ENCODE results near the gene GLYR1. TPM values are rescaled to one million over a fixed set of nuclear protein-coding genes. Genes with fewer than 3 reads are reported as not detected.

Gene GLYR1
- total and polyA plus RNA-seq, 2 experiments from 2014 or later = 59.9 to 105 TPM

DNA sequence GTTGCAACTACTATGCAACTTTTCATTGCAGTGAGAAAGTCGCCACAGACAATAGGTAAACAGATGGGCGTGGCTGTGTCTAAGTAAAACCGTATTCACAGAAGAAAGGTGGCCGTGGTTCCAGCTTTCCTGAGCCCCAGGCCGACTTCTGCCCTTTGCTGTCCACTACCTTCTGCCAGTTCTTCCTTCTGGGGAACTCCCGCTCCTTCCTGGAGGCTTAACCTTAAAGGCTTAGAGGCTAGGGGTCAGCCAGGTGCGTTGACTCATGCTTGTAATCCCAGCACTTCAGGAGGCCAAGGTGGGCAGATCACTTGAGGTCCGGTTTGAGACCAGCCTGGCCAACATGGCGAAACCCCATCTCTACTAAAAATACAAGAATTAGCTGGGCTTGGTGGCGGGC, 56.8 kb downstream of the GLYR1 start (continued):
- TF ChIP-seq ZNF462 (CRISPR knock-in tag; IDR thresholded peaks at IDR 0.05) (no peak), EZH2 (IDR thresholded peaks at IDR 0.05; ENCODE audit: low read depth, unreplicated experiment) (no peak), ZNF331 (CRISPR knock-in tag; IDR thresholded peaks at IDR 0.05; ENCODE audit: low read depth) (no peak), POLR2AphosphoS5 (IDR thresholded peaks at IDR 0.05; ENCODE audit: low read depth) (no peak), STAT1 (IDR thresholded peaks at IDR 0.05; ENCODE audit: unreplicated experiment) (no peak), NANOG (IDR thresholded peaks at IDR 0.05; ENCODE audit: borderline replicate concordance) (no peak), JUNB (IDR thresholded peaks at IDR 0.05; ENCODE audit: unreplicated experiment) (no peak)
- TF ChIP-seq, protein P1, sequence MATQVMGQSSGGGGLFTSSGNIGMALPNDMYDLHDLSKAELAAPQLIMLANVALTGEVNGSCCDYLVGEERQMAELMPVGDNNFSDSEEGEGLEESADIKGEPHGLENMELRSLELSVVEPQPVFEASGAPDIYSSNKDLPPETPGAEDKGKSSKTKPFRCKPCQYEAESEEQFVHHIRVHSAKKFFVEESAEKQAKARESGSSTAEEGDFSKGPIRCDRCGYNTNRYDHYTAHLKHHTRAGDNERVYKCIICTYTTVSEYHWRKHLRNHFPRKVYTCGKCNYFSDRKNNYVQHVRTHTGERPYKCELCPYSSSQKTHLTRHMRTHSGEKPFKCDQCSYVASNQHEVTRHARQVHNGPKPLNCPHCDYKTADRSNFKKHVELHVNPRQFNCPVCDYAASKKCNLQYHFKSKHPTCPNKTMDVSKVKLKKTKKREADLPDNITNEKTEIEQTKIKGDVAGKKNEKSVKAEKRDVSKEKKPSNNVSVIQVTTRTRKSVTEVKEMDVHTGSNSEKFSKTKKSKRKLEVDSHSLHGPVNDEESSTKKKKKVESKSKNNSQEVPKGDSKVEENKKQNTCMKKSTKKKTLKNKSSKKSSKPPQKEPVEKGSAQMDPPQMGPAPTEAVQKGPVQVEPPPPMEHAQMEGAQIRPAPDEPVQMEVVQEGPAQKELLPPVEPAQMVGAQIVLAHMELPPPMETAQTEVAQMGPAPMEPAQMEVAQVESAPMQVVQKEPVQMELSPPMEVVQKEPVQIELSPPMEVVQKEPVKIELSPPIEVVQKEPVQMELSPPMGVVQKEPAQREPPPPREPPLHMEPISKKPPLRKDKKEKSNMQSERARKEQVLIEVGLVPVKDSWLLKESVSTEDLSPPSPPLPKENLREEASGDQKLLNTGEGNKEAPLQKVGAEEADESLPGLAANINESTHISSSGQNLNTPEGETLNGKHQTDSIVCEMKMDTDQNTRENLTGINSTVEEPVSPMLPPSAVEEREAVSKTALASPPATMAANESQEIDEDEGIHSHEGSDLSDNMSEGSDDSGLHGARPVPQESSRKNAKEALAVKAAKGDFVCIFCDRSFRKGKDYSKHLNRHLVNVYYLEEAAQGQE (IDR thresholded peaks at IDR 0.05; ENCODE audit: unreplicated experiment) = no peak

Data from GM23338 (cell line).